Stimulated activated CD4-positive, alpha-beta T cell treated with anti-CD3 and anti-CD28 coated beads, Interleukin-15, amount 100 ng/mL, for 1 hour (primary cell): ENCODE results near the gene KCNAB1.
"Not testable (repeated sequence)": the region's sequence is repeated elsewhere in the genome, so short reads cannot be mapped to it uniquely, and the experiment has no call there.

Experiments used
- DNase-seq, 2 donors: peaks; one replicate each; pipeline ENCODE4 v3.0.0-alpha.2; 2020; ENCODE audit warnings: low read depth in 1 of 2, low spot score in 1 of 2

The KCNAB1 gene

GRCh38 chr3:156175570-156175969, 55.2 kb downstream of the KCNAB1 start:
- DNase-seq, result no peak

GRCh38 chr3:156176048-156176447, 55.7 kb downstream of the KCNAB1 start:
- no peak for DNase-seq

GRCh38 chr3:156176629-156177210, 56.3 kb downstream of the KCNAB1 start:
- no peak for DNase-seq

- DNase-seq, result no peak
These were observed 59.7 kb downstream of the KCNAB1 start for GRCh38 chr3:156180077-156180476.

- no peak for DNase-seq
These were observed 61.1 kb downstream of the KCNAB1 start for GRCh38 chr3:156181509-156181908.

GRCh38 chr3:156183396-156183795, 63.0 kb downstream of the KCNAB1 start:
- no peak for DNase-seq

- DNase-seq, result no peak
These were observed 63.8 kb downstream of the KCNAB1 start for GRCh38 chr3:156184156-156184555.

GRCh38 chr3:156187146-156187769, 66.9 kb downstream of the KCNAB1 start:
- DNase-seq, result no peak

GRCh38 chr3:156188757-156189156, 68.4 kb downstream of the KCNAB1 start:
- no peak for DNase-seq

- DNase-seq, result no peak
These were observed 69.5 kb downstream of the KCNAB1 start for GRCh38 chr3:156189927-156190326.

GRCh38 chr3:156194945-156195344, 74.6 kb downstream of the KCNAB1 start:
- not testable (repeated sequence) for DNase-seq

- DNase-seq, result not testable (repeated sequence)
These were observed 76.8 kb downstream of the KCNAB1 start for GRCh38 chr3:156197152-156197551.

- DNase-seq, result no peak
These were observed 81.3 kb downstream of the KCNAB1 start for GRCh38 chr3:156201411-156202405.

GRCh38 chr3:156206157-156206556, 85.8 kb downstream of the KCNAB1 start:
- no peak for DNase-seq

- no peak for DNase-seq
These were observed 87.7 kb downstream of the KCNAB1 start for GRCh38 chr3:156207802-156208685.

- DNase-seq, result no peak
These were observed 89.4 kb downstream of the KCNAB1 start for GRCh38 chr3:156209631-156210335.

GRCh38 chr3:156211583-156211982, 91.2 kb downstream of the KCNAB1 start:
- DNase-seq, result no peak

GRCh38 chr3:156214676-156215075, 94.3 kb downstream of the KCNAB1 start:
- no peak for DNase-seq

GRCh38 chr3:156215751-156216150, 95.4 kb downstream of the KCNAB1 start:
- no peak for DNase-seq

- no peak for DNase-seq
These were observed 95.8 kb downstream of the KCNAB1 start for GRCh38 chr3:156216216-156216615.
